A673 (cell line): ENCODE results near the gene TBC1D2B.

ENCODE experiments used
- EZH2 ChIP-seq: fragments of 200-600 bp; sonication (generic); IDR thresholded peaks from 2 replicates; pipeline ENCODE4 v1.6.1; 2017; ENCODE audit warnings: borderline replicate concordance, low read depth, mild to moderate bottlenecking, mixed read lengths, antibody characterized with exemption, low read length; ENCODE audit not compliant: poor library complexity, severe bottlenecking
- TF ChIP-seq, protein P1 (sequence below): fragments of 300-800, 200-600 bp; sonication (generic); conservative IDR thresholded peaks from 2 replicates; pipeline ENCODE4 v1.5.1; 2017; ENCODE audit warnings: low read depth, mild to moderate bottlenecking, antibody characterized with exemption, low read length, moderate library complexity, mixed read lengths

DNA sequence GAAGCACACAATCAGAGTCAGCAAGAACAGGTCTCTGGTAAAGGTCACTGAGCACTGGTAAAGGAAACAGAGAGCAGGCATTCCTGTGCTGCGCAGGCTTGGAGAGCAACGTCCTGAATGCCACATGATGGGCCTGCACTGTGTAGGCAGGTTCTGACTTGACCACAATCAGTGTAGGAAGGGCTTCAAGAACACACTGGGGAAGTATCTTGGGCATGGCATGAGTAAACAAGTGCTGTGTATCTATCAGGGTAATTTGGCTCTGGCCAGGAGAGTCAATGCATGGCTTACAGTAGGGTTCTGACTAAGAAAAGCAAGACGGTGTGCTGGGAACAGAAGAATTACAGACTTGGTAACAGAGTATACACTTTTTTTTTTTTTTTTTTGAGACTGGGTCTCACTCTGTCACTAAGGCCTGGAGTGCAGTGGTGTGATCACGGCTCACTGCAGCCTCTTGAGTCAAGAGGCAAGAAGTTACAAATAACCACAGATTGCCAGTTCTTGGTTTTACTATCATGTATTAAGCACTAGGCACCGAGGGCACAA lies 30.6 kb downstream of the TBC1D2B start:
- TF ChIP-seq, protein P1, sequence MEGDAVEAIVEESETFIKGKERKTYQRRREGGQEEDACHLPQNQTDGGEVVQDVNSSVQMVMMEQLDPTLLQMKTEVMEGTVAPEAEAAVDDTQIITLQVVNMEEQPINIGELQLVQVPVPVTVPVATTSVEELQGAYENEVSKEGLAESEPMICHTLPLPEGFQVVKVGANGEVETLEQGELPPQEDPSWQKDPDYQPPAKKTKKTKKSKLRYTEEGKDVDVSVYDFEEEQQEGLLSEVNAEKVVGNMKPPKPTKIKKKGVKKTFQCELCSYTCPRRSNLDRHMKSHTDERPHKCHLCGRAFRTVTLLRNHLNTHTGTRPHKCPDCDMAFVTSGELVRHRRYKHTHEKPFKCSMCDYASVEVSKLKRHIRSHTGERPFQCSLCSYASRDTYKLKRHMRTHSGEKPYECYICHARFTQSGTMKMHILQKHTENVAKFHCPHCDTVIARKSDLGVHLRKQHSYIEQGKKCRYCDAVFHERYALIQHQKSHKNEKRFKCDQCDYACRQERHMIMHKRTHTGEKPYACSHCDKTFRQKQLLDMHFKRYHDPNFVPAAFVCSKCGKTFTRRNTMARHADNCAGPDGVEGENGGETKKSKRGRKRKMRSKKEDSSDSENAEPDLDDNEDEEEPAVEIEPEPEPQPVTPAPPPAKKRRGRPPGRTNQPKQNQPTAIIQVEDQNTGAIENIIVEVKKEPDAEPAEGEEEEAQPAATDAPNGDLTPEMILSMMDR, result no peak
- no peak for TF ChIP-seq EZH2
